Measurements from ENCODE around the gene ASTN2. TPM values are rescaled to one million over a fixed set of nuclear protein-coding genes. Genes with fewer than 3 reads are reported as not detected.

ASTN2 gene
- total RNA-seq, 1 donor from 2014 or later: 15.9 TPM

DNA sequence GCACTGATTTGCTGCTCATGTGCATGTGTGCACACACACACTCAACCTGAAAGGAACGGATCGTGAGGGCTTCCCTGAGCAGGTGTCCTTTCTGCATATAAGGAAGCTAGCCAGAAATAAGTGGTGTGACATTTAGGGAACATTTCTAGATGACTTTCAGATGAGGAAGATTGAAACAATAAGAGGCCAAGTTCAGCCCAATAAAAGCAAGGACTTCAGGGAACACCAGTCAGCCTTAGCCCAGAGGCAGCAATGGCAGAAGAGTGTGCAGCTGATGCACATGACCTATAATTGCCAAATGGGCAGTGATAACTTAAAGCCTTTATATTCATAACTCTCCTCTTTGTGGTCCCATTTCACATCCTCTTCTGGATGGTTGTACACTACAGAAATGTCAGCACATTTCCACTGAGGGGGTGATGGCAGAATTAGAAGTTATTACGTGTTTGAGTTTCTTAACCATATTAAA, 472.2 kb downstream of the ASTN2 start:
- no peak for DNase-seq (ENCODE audit: extremely low spot score, unreplicated experiment)
- TF ChIP-seq, protein P1, sequence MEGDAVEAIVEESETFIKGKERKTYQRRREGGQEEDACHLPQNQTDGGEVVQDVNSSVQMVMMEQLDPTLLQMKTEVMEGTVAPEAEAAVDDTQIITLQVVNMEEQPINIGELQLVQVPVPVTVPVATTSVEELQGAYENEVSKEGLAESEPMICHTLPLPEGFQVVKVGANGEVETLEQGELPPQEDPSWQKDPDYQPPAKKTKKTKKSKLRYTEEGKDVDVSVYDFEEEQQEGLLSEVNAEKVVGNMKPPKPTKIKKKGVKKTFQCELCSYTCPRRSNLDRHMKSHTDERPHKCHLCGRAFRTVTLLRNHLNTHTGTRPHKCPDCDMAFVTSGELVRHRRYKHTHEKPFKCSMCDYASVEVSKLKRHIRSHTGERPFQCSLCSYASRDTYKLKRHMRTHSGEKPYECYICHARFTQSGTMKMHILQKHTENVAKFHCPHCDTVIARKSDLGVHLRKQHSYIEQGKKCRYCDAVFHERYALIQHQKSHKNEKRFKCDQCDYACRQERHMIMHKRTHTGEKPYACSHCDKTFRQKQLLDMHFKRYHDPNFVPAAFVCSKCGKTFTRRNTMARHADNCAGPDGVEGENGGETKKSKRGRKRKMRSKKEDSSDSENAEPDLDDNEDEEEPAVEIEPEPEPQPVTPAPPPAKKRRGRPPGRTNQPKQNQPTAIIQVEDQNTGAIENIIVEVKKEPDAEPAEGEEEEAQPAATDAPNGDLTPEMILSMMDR (conservative IDR thresholded peaks at IDR 0.05): no peak
- Mint-ChIP-seq H3K9me3 (no peaks in the 10 kb centered on the region), H3K4me3 (no peak overlapping the region), H3K36me3 (no peaks in the 10 kb centered on the region), H3K27me3 (peaks cover 61% of the 10 kb centered on the region), H3K4me1 (ENCODE audit: unreplicated experiment) (no peaks in the 10 kb centered on the region), H3K27ac (no peak overlapping the region)

DNA sequence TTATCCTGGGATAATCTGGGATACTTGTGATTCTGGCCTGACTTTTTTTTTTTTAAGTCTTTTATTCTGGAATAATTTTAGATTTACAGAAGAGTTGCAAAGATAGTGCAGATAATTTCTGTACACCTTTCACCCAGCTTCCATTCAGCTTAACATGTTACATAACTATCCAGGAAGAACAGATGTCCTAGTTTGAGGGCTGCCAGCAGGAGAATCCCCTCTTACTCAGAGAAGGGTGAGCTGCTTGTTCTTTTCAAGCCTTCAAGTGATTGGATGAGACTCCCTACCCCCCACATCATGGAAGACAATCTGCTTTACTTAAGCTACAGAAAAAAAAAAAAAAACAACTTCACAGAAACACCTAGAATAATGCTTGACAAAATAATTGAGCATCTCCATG, 473.6 kb downstream of the ASTN2 start:
- no peaks in the 10 kb centered on the region for H3K36me3 Mint-ChIP-seq
- H3K4me1 Mint-ChIP-seq (ENCODE audit: unreplicated experiment): no peaks in the 10 kb centered on the region
- peaks cover 54% of the 10 kb centered on the region for H3K27me3 Mint-ChIP-seq
- no peak overlapping the region for H3K4me3 Mint-ChIP-seq
- TF ChIP-seq, protein P1 (conservative IDR thresholded peaks at IDR 0.05): no peak
- no peak overlapping the region for H3K27ac Mint-ChIP-seq
- H3K9me3 Mint-ChIP-seq: no peaks in the 10 kb centered on the region
- DNase-seq (ENCODE audit: extremely low spot score, unreplicated experiment): no peak

DNA sequence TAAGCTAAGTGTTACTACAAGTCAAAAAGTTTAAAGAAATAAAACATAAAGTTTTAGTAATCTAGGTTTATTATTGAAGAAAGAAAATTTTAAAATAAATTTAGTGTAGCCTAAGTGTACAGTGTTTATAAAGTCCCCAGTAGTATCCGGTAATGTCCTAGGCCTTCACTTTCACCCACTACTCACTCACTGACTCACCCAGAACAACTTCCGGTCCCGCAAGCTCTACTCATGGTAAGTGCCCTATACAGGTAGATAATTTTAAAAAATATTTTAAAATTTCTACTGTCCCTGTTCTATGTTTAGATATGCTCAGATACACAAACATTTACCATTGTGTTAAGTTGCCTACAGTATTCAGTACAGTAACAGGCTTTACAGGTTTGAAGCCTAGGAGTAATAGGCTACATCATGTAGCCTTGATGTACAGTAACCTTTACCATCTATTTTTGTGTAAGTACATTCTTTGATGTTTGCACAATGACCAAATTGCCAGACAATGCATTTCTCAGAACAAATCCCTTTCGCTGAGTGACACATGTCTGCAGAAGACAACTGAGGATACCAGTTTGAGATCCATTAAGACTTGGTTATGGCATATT, 474.1 kb downstream of the ASTN2 start:
- H3K27me3 Mint-ChIP-seq: peaks cover 50% of the 10 kb centered on the region

DNA sequence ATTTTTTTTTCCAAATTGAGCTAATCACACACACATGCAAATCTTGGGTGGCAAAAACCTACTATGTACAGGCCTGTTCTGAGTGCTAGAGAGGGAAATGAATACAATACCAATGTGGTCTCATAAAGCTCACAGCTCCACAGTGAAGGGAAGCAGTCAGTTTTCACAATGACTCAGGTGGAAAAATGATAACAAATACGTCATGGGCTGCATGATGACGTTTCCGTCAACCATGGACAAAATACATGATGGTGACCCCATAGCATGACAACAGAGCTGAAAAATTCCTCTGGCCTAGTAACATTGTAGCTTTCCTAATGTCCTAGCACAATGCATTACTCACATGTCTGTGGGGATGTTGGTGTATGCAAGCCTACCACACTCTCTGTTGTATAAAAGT, 475.2 kb downstream of the ASTN2 start:
- H3K4me3 Mint-ChIP-seq: no peak overlapping the region
- no peak for DNase-seq (ENCODE audit: extremely low spot score, unreplicated experiment)

More for the DNA sequence above, 474.1 kb downstream of the ASTN2 start:
- Mint-ChIP-seq H3K4me1 (ENCODE audit: unreplicated experiment) (no peaks in the 10 kb centered on the region), H3K27ac (no peak overlapping the region), H3K36me3 (no peaks in the 10 kb centered on the region), H3K4me3 (no peak overlapping the region), H3K9me3 (no peaks in the 10 kb centered on the region)
- DNase-seq (ENCODE audit: extremely low spot score, unreplicated experiment): no peak
- TF ChIP-seq, protein P1 (conservative IDR thresholded peaks at IDR 0.05): no peak

DNA sequence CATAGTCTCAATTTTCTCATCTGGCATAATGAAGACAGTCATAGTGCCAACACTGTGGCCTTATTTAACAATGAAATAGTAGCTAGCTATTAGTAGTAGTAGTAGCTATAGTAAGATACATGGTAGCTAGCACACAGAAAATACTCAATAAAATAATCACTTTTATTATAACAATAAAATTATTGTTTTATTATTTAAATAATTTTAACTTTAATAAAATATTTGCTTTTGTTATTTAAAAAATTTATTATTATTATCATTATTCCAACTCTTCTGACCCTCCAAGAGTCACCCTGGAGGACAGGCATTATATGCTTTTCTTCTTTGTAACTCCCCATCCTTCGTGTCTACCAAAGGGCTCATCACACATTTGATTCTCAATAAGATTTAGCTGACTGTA, 475.7 kb downstream of the ASTN2 start:
- H3K4me1 Mint-ChIP-seq (ENCODE audit: unreplicated experiment): no peaks in the 10 kb centered on the region
- TF ChIP-seq, protein P1 (conservative IDR thresholded peaks at IDR 0.05): no peak
- no peak overlapping the region for H3K27ac Mint-ChIP-seq
- H3K27me3 Mint-ChIP-seq: peaks cover 41% of the 10 kb centered on the region
- H3K36me3 Mint-ChIP-seq: no peaks in the 10 kb centered on the region
- H3K9me3 Mint-ChIP-seq: no peaks in the 10 kb centered on the region
- no peak for DNase-seq (ENCODE audit: extremely low spot score, unreplicated experiment)
- no peak overlapping the region for H3K4me3 Mint-ChIP-seq

More for the DNA sequence above, 475.2 kb downstream of the ASTN2 start:
- TF ChIP-seq, protein P1 (conservative IDR thresholded peaks at IDR 0.05): no peak
- Mint-ChIP-seq H3K27me3 (peaks cover 42% of the 10 kb centered on the region), H3K36me3 (no peaks in the 10 kb centered on the region), H3K4me1 (ENCODE audit: unreplicated experiment) (no peaks in the 10 kb centered on the region), H3K27ac (no peak overlapping the region), H3K9me3 (no peaks in the 10 kb centered on the region)
